Glutamatergic neuron (in vitro differentiated cells): ENCODE measurements around the gene ZBTB3. TPM values are rescaled to one million over a fixed set of nuclear protein-coding genes. Genes with fewer than 3 reads are reported as not detected.
"Not testable (repeated sequence)": the region's sequence is repeated elsewhere in the genome, so short reads cannot be mapped to it uniquely, and the experiment has no call there.

Experiments
- DNase-seq: peaks from one replicate; pipeline ENCODE4 v3.0.0; 2022
- H3K27ac Mint-ChIP-seq: one replicate; pipeline ENCODE4 v1.8.0; 2020; ENCODE audit warnings: mild to moderate bottlenecking, mixed read lengths, inconsistent platforms; ENCODE audit not compliant: unreplicated experiment
- H3K27me3 Mint-ChIP-seq: one replicate; pipeline ENCODE4 v1.8.0; 2020; ENCODE audit warnings: mild to moderate bottlenecking, moderate library complexity, mixed read lengths, inconsistent platforms; ENCODE audit not compliant: unreplicated experiment
- H3K36me3 Mint-ChIP-seq: one replicate; pipeline ENCODE4 v1.8.0; 2020; ENCODE audit warnings: mild to moderate bottlenecking, mixed read lengths, inconsistent platforms; ENCODE audit not compliant: unreplicated experiment
- H3K4me1 Mint-ChIP-seq: one replicate; pipeline ENCODE4 v1.8.0; 2020; ENCODE audit warnings: mild to moderate bottlenecking, low read depth, mixed read lengths, inconsistent platforms; ENCODE audit not compliant: unreplicated experiment
- H3K4me3 Mint-ChIP-seq: one replicate; pipeline ENCODE4 v1.8.0; 2020; ENCODE audit warnings: mild to moderate bottlenecking, mixed read lengths, inconsistent platforms; ENCODE audit not compliant: unreplicated experiment
- H3K9me3 Mint-ChIP-seq: one replicate; pipeline ENCODE4 v1.8.0; 2020; ENCODE audit warnings: mild to moderate bottlenecking, moderate library complexity, mixed read lengths, inconsistent platforms; ENCODE audit not compliant: unreplicated experiment
- total RNA-seq: library from RNA; stranded (reverse); fragmentation: NEBNext Ultra II Directional; extraction: Animal tissue kit (Norgen Biotek cat#: 25700); gene quantifications from one replicate; pipeline ENCODE4 v1.2.1, GENCODE V29; 2021; ENCODE audit not compliant: unreplicated experiment
- TF ChIP-seq, protein P1 (sequence below): fragments of 200-600 bp; sonication (generic); IDR thresholded peaks from one replicate; pipeline ENCODE4 v1.5.0; 2021; ENCODE audit not compliant: partially characterized antibody, unreplicated experiment

ZBTB3 gene
- total RNA-seq, 1 donor from 2014 or later, result 14.6 TPM

DNA sequence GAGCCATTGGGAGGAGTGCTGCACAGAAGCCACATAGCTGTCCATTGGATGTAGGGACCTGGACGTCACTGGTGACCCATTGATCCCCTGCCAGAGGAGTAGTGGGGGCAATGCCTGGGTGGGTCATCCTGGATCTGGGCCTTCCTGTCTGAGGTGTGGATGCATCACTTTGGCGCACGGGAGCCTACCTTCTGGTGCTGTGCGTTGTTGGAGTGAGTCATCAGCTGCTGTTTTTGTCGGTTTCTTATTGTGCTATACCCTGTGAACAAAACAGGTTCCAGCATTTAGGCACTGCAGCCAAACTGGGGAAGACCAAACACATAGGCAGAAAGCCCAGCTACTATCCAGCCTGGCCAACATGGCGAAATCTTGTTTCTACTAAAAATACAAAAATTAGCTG, 20.4 kb upstream of the ZBTB3 start:
- peaks cover 12% of the 10 kb centered on the region for H3K4me1 Mint-ChIP-seq
- no peaks in the 10 kb centered on the region for H3K36me3 Mint-ChIP-seq
- no peak overlapping the region for H3K27ac Mint-ChIP-seq
- H3K27me3 Mint-ChIP-seq, result no peaks in the 10 kb centered on the region
- no peak overlapping the region for H3K4me3 Mint-ChIP-seq
- no peak for DNase-seq
- TF ChIP-seq, protein P1, sequence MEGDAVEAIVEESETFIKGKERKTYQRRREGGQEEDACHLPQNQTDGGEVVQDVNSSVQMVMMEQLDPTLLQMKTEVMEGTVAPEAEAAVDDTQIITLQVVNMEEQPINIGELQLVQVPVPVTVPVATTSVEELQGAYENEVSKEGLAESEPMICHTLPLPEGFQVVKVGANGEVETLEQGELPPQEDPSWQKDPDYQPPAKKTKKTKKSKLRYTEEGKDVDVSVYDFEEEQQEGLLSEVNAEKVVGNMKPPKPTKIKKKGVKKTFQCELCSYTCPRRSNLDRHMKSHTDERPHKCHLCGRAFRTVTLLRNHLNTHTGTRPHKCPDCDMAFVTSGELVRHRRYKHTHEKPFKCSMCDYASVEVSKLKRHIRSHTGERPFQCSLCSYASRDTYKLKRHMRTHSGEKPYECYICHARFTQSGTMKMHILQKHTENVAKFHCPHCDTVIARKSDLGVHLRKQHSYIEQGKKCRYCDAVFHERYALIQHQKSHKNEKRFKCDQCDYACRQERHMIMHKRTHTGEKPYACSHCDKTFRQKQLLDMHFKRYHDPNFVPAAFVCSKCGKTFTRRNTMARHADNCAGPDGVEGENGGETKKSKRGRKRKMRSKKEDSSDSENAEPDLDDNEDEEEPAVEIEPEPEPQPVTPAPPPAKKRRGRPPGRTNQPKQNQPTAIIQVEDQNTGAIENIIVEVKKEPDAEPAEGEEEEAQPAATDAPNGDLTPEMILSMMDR, result no peak
- H3K9me3 Mint-ChIP-seq, result peaks cover 17% of the 10 kb centered on the region

DNA sequence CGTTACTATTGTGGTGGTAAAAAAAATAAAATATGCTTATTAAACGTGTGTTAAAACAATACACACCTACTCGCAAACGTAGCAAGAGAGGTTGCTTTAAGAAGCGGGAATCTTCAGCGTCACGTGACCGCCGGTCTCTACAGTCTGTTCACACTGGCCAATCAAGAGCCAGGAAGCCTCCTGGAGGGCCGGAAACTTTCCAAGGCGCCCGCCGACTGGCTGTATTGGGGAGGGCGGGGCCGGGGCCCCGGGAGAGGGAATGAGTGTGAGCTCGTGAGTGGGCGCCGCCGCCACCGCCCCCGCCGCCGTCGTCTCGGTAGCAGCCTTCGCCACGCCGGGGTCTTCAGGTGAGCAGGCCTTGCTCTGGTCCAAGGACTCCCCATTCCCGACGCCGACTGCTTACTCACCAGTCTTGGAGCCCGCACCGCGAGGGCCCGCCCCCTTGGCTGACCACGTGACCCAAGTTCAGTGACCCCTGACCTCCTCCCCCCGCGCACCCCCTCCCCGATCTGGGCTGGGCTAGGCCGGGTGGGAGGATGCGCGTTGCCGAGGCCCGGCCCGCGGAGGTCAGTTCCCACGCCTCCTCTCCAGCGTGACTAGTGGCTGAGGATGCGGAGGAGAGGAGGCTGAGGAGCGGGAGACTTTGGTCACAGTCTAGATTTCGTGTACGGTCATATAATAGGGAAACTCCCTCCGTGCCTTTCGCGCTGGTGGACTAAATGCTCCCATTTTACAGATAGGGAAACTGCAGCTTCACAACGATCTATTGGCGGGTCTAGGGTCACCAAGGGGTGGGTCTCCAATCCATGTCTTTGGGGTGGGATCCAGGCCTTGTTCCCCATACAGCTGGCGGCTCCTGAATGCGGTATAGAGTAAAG, 17.4 kb upstream of the ZBTB3 start, which contains the start of gene TAF6L:
Gene TAF6L, plus strand, starts transcription at position 253 of the 878 bp plus-strand sequence. CDS start 4,388 bp downstream, outside the sequence.
- H3K4me1 Mint-ChIP-seq, result peaks cover 12% of the 10 kb centered on the region
- H3K9me3 Mint-ChIP-seq, result peaks cover 17% of the 10 kb centered on the region
- no peaks in the 10 kb centered on the region for H3K27me3 Mint-ChIP-seq
- DNase-seq, result peak; percentile 96
- peak within 1 kb of the TSS; percentile 98 for H3K27ac Mint-ChIP-seq
- H3K36me3 Mint-ChIP-seq, result no peaks in the 10 kb centered on the region
- H3K4me3 Mint-ChIP-seq, result peak within 1 kb of the TSS; percentile 98
- TF ChIP-seq, protein P1, result no peak

DNA sequence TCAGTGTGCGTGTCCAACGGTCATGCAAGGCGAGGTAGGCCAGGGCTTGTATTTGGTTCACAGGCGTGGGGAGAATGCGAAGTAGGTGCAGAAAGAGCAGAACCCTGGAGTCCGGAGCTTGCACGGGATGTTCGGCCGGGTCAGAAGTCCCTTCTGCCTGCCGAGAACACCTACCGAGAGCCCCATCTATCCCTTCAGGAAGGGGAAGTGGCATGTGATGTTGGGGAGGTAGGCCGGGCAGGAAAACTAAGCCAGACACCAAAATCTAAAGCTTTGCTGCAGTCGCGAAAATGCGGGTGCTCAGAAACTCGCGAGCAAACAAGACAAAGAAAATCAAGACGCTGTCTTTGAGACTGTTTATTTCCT, 16.8 kb upstream of the ZBTB3 start:
- no peaks in the 10 kb centered on the region for H3K27me3 Mint-ChIP-seq
- peaks cover 17% of the 10 kb centered on the region for H3K9me3 Mint-ChIP-seq
- TF ChIP-seq, protein P1, result no peak
- peak overlapping the region; percentile 98 for H3K4me3 Mint-ChIP-seq
- H3K4me1 Mint-ChIP-seq, result peaks cover 12% of the 10 kb centered on the region
- no peak for DNase-seq
- no peaks in the 10 kb centered on the region for H3K36me3 Mint-ChIP-seq
- H3K27ac Mint-ChIP-seq, result peak overlapping the region; percentile 98

DNA sequence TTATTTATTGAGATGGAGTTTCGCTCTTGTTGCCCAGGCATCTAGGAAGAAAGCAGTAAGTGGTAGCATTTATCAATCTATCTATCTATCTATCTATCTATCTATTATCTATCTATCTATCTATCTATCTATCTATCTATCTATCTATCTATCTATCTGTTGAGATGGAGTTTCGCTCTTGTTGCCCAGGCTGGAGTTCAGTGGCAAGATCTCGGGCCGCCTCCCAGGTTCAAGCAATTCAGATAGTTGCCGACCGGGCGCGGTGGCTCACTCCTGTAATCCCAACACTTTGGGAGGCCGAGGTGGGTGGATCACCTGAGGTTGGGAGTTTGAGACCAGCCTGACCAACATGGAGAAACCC, 6.9 kb upstream of the ZBTB3 start:
- H3K9me3 Mint-ChIP-seq, H3K36me3 Mint-ChIP-seq, DNase-seq, H3K27me3 Mint-ChIP-seq, H3K4me1 Mint-ChIP-seq: not testable (repeated sequence)
- Mint-ChIP-seq H3K4me3 (peak overlapping the region; percentile 52), H3K27ac (peak overlapping the region; percentile 43)

DNA sequence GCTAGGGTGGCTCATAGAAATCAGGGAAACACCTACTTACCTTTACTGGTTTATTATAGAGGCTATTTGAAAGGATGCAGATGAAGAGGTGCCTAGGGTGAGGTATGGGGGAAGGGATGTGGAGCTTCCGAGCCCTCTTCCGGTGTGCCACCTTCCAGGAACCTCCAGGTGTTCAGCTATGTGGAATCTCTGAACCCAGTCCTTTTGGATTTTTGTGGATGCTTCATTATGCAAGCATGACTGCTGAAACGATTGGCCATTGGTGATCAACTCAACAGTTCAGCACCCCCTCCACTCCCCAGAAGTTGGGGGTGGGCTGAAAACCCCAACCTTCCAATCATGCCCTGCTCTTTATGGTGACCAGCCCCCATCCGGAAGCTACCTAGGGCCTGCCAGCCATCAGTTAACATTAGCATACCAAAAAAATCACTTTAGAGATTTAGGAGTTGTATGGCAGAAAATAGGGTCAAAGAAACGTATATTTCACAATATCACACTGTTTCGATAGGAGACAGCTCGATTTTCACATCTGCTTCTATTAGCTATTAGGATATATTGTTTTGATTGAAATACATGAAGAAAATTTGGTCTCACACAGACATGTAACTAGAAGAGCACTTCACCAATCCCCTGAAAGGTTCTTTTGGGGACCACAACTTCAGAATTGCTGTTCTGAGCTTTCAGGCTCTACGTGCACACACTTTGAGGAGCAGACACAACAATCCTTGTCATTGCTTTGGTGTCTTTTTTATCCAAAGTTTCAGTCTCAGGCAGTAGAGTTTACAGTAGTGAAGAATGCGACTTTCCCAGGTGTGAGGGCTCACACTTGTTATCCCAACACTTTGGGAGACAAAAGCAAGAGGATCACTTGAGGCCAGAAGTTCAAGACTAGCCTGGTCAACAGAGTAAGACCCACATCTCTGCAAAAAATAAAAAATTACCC, 4.2 kb upstream of the ZBTB3 start:
- no peak for DNase-seq
- peaks cover 13% of the 10 kb centered on the region for H3K9me3 Mint-ChIP-seq
- H3K36me3 Mint-ChIP-seq, result no peaks in the 10 kb centered on the region
- TF ChIP-seq, protein P1, result no peak
- peaks cover 1% of the 10 kb centered on the region for H3K4me1 Mint-ChIP-seq
- no peak overlapping the region for H3K4me3 Mint-ChIP-seq
- peaks cover 5% of the 10 kb centered on the region for H3K27me3 Mint-ChIP-seq
- no peak overlapping the region for H3K27ac Mint-ChIP-seq
